NB4 (cell line): Measurements from ENCODE around the gene FUOM.

Source experiments
- DNase-seq: peaks from one replicate; pipeline ENCODE4 v3.0.0; 2010; ENCODE audit warnings: low read depth
- H3K4me3 ChIP-seq: one replicate; pipeline ENCODE4 v1.5.1; 2011; ENCODE audit warnings: mild to moderate bottlenecking, low read depth, low read length, moderate library complexity
- CTCF ChIP-seq: IDR thresholded peaks from one replicate; pipeline ENCODE4 v1.5.1; 2012; ENCODE audit warnings: low read depth, low read length
- MAX ChIP-seq: IDR thresholded peaks from 2 replicates; pipeline ENCODE4 v1.6.1; 2011; ENCODE audit warnings: low read depth, low read length
- MYC ChIP-seq: IDR thresholded peaks from 2 replicates; pipeline ENCODE4 v1.6.1; 2011; ENCODE audit warnings: low read depth, low read length
- POLR2A ChIP-seq: IDR thresholded peaks from 2 replicates; pipeline ENCODE4 v1.6.1; 2011; ENCODE audit warnings: mild to moderate bottlenecking; ENCODE audit not compliant: insufficient read length; ENCODE audit errors: extremely low read depth

FUOM gene

GRCh38 chr10:133334503-133335245 lies 23.1 kb downstream of the FUOM start:
- no peak overlapping the region for H3K4me3 ChIP-seq
- TF ChIP-seq MYC (no peak), CTCF (no peak), POLR2A (no peak), MAX (no peak)
- DNase-seq = no peak

- DNase-seq = no peak
- no peak overlapping the region for H3K4me3 ChIP-seq
- TF ChIP-seq POLR2A = no peak
- TF ChIP-seq MYC = no peak
- TF ChIP-seq CTCF = no peak
- no peak for TF ChIP-seq MAX
These were observed 24.7 kb downstream of the FUOM start for GRCh38 chr10:133332936-133333699.

GRCh38 chr10:133329491-133330202 lies 28.2 kb downstream of the FUOM start:
- peak; percentile 92 for DNase-seq

GRCh38 chr10:133328358-133329343 lies 29.2 kb downstream of the FUOM start:
- no peak for DNase-seq
- H3K4me3 ChIP-seq = no peak overlapping the region
- TF ChIP-seq CTCF (no peak), MAX (no peak), MYC (no peak), POLR2A (no peak)

More at GRCh38 chr10:133329491-133330202, 28.2 kb downstream of the FUOM start:
- H3K4me3 ChIP-seq = no peak overlapping the region
- no peak for TF ChIP-seq POLR2A
- no peak for TF ChIP-seq MYC
- TF ChIP-seq MAX = 0 out of 2 replicates have a peak, but pooled peaks have one; percentile 10
- TF ChIP-seq CTCF = peak; percentile 88
